ENCODE data around the gene MYO3B.
A peak's percentile ranks its signal among the peaks of the same experiment; 100 is the strongest.
"Not testable (repeated sequence)": the region's sequence is repeated elsewhere in the genome, so short reads cannot be mapped to it uniquely, and the experiment has no call there.

Gene MYO3B

DNA sequence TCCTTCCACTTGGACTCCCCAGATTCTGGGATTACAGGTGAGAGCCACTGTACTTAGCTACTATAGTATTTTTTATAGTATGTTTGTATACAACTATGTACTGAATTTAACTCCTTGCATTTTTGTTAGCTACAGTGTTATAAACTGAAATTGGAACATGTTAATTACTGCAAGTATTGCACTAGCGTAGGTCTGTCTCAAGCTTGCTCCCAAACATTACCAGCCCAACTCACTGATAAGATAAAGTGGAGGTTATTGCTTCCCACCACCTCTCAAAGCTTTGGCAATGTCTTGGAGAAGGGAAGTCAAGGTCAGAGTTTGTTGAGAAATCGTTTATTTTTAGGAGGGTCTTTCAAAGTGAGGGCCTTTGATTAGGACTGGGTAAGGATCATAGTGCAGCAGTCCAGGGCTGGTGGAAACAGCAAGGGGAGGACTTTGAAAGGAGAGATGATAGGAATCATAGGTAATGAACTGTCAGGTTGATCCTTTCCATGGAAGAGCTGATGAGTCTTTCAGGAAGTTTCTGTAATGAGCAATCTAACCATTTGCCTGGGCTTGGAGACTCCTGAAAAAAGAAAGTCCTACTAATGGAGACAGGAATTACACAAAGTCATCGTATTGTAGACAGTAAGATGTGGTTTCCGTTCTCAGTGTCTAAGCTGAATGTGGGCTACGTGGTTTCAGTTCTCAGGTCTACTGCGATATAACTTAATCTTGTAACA lies 257.1 kb downstream of the MYO3B start:
- DNase-seq: peak; percentile 10

DNA sequence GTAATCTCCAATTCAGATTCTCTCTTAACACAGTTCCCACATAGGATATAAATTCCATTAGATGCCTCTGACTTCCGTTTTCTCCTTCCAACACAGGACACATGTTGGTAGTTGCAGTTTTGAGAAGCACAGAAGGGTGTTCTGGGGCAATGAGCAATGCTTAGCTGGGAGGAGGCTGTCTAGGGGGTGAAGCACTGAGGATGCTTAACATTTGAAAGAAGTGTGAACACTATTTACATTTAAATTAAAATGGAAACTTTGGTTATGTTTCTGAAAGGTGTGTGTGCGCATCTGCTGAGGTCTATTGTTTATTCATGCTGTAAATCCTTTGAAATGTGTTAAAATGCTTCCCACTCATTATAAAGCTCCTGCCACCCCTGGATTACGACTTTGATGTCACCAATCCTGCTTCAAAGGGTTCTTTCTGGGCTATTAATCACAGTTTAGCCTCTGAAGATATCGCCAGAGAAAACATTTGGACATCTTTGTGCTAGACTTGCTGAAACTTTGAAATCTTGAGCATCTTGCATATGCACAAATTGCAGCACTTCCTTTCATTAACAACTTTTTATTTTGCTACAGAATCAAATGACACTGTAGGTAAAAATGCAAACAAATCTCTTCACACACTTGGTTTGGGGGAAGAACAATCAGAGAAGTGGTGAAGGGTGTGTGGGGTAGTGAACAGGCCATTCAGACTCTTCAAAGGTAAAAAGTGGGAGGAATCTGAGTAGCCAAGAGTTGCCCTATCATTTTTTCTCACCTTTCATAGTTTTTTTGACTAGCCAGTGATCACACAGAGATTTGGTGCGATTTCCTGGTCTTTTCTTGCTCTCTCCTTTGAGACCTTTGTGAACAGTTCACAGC lies 258.4 kb downstream of the MYO3B start:
- no peak for DNase-seq

DNA sequence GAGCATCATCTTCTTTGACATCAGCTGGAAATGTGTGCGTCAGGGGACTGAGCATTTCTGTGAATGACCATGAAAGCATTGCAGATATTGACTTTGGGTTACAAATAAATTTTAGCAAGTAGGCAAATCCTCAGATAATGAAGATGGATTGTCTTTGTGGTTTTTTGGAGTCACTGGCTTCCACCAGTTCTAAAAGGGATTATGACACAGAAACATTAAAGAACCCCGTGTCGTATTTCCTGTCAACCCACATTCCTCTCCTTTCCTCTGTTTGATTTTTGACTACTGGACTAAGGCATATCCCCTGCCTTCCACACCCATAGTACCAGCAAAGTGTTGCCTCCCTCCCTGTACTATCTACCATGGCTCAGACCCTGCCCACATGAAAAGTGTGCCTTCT lies 268.1 kb downstream of the MYO3B start:
- DNase-seq: no peak

DNA sequence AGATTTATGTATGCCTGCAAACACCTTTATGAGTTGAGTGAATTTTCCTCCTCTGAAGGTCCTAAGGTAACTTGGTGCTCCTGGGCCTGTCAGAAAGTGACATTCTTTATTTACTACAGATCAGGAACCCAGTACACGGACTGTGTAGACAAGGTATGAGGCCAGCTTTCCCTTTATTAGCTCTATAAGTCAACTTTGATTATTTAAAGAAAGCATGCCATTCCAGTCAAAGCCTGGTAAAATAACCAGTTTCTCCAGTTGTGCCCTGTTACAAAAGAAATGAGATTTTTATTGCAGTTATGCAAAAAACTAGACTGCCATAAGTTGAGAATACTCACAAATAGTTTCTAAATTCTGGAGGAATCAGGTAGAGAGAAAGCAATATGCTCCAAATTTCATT lies 271.1 kb downstream of the MYO3B start:
- no peak for DNase-seq

DNA sequence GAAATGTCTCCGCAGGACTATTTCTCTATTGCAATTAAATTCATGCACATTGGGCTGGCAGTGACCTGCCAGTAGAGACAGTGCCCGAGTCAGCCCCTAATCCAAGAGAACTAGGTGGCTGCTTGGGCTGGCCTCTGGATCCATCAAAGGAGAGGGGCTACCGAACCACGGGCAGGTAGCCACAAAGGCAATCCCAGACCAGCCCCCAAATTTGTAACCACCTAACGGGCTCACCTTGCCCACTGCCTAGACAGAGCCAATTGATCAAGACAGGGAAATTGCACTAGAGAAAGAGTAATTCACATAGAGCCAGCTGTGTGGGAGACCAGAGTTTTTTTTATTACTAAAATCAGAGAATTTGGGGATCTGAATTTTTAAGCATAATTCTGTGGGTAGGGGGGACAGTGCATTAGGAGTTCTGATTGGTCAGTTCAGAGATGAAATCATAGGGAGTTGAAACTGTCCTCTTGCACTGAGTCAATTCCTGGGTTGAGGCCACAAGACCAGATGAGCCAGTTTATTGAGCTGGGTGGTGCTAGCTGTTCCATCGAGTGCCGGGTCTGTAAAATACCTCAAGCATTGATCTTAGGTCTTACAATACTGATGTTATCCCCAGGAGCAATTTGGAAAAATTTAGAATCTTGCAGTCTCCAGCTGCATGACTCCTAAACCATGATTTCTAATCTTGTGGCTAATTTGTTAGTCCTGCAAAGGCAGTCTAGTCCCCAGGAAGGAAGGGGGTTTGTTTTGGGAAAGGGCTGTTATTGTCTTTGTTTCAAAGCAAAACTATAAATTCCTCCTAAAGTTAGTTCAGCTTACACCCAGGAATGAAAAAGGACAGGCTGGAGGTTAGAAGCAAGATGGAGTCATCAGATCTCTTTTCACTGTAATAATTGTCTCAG lies 276.8 kb downstream of the MYO3B start:
- no peak for DNase-seq

DNA sequence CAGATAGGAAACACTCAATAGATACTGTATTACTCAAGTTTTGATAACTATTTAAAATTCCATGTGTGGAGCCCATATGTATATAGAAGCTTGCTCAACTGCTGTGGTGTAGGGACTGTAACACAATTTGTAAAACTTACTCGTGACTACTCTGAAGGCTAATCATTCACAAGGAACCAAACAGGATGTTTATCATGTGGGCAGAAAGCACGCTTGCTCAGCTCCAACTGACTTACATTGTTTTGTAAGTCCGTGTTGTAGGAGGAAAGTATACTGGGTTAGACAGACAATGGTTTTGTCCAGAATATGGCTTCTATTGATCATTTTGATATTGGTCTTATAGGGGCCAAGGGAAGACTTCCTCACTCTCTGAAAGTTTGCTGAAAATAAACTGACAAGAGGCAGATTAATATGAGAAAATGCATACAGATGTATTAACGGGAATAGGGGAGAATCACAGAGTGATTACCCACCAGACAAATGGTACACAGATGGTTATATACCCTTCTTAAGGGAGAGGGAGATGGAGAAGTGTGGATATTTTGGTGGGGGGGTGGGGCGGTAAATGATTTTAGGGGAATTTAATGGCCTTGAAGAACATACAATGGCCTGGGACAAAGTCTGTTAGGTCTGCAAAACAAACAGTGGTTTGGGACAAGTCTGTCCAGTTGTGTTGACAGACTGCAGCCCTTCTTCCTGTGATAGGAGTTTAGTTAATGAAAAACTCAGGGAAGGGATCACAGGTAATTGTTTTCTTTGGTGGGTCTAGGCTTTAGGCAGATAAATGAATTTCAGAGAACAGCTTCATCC lies 277.9 kb downstream of the MYO3B start:
- DNase-seq: no peak

DNA sequence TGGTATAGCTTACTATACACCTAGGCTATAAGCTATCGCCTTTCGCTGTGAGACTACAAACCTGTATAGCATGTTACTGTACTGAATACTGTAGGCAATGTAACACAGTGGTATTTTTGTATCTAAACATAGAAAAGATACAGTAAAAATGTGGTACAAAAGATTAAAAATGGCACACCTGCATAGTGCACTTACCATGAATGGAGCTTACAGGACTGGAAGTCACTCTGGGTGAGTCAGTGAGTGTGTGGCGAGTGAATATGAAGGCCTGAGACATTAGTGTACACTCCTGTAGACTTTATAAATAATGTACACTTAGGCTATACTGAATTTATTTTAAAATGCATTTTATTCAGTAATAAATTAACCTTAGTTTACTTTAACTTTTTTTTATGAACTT lies 279.0 kb downstream of the MYO3B start:
- DNase-seq: no peak

DNA sequence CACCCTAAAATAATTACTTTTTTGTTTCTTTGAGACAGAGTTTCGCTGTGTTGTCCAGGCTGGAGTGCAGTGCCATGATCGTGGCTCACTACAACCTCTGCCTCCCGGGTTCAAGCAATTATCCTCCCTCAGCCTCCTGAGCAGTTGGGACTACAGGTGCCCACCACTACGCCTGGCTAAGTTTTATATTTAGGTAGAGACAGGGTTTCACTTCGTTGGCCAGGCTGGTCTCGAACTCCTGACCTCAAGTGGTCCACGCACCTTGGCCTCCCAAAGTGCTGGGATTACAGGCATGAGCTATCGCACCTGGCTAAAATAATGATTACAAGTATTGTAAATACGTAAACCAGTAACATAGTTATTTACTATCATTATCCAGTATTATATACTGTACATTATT lies 279.8 kb downstream of the MYO3B start:
- no peak for DNase-seq

DNA sequence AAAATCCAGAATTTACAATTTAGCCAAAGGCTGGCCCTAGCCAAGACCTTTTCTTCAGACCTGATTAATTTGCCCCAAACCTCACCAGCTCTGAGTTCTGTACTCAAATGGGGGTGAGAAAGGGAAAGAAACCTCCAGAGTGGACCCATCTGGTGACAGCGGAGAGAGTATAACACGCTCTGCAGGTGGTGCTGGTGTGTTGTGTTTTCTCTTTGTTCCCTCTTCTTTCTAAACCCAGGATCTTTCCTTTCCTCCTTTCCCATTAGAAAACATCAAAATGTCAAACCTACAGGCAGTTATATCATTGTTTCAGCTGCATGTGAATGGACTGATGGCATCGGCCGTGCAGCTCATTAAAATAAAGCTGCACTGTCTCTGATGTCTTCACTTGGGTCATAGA lies 283.9 kb downstream of the MYO3B start:
- no peak for DNase-seq

DNA sequence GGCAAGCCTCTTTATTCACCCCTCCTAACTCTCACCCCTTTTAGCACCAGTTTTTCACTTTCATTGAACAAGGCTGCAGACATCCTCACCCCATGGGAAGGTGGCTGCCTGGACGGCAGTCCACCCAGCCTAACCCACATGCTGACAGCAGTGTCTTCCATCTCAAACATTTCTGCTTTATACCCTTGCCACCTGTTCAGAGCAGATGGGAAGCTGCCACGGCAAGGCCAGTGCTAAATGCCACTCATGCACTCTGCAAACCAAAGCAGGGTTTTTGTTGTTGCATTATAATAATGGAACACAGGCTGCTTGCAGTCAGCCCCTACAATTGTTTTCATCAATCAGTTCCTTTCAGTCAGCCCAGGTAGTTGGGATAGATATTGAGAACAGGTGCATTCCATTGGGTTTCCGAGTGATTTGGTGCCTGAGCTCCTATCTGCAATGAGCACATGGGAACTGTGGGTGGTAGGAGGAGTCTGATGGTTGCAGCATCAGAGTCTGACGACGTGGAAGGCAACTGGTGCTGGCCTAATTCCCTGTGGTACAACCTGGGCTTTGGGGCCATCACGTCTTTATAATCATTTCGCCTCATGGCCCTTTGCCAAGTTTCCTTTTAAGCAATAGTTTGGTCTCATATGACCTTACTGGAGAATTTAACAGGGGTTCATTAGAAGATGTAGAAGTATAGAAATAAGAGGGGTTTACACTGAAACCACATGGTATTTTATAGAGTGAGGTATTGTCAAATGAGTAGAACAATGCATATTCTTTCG lies 284.7 kb downstream of the MYO3B start:
- no peak for DNase-seq

DNA sequence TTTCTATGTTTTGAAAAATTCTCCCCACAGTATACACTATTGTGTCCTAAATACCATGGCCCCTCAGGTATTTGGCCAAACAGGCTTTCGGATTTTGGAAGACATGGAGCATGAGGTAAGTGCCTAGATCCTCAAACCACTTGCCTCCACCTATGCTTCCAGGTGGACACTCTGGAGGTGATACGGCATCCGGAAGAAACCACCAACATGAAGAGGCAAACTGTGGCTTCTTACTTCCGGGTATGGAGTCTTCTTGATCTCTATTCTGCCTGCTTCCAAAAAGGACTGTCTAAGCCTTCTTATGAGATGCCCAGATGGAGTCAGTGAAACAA lies 285.2 kb downstream of the MYO3B start:
- no peak for DNase-seq

DNA sequence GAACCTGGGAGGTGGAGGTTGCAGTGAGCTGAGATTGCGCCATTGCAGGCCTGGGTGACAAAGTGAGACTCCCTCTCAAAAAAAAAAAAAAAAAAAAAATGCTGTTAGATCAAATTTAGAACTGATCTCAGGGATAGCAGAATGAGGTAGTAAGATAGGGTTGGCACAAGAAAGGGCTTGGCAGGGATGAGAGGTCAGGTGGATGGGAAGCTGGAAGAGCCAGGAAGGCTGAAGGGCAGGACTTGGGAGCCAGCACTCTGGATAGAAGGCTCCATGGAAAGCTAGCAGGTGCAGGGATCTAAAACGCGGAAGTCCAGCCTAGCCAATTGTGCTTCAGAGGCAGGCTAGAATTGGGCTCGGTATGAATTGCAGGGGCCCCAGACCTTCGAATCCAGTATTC lies 286.3 kb downstream of the MYO3B start:
- DNase-seq: no peak

DNA sequence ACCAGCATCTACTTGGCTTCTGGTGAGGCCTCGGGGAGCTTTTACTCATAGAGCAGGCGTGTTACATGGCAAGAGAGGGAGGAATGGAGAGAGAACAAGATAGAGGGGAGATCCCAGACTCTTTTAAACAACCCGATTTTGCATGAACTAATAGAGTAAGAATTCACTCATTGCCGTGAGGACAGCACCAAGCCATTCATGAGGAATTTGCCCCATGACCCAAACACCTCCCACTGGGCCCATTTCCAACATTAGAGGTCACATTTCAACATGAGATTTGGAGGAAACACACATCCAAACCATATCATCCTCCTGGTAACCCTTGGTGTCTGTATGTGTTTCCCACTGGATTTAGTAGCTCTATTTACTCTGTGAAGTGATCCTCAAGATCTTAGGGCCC lies 287.3 kb downstream of the MYO3B start:
- DNase-seq: no peak

DNA sequence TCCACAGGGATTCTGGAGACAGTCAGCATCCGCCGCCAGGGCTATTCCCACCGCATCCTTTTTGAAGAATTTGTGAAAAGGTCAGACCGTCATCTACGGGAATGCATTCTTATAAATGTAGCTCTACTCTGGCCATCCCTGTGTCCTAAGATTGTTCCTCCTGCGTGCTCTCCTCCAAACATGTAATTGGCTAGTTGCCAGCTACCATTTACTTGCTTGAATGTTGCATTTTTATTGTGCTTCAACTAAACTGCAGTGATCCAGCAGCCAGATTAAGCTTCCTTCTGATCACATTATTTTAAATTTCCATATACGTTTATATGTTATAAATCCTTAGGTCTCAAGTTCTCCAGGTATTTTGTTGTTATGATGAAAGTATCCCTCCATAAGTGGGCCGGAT lies 288.7 kb downstream of the MYO3B start:
- no peak for DNase-seq

DNA sequence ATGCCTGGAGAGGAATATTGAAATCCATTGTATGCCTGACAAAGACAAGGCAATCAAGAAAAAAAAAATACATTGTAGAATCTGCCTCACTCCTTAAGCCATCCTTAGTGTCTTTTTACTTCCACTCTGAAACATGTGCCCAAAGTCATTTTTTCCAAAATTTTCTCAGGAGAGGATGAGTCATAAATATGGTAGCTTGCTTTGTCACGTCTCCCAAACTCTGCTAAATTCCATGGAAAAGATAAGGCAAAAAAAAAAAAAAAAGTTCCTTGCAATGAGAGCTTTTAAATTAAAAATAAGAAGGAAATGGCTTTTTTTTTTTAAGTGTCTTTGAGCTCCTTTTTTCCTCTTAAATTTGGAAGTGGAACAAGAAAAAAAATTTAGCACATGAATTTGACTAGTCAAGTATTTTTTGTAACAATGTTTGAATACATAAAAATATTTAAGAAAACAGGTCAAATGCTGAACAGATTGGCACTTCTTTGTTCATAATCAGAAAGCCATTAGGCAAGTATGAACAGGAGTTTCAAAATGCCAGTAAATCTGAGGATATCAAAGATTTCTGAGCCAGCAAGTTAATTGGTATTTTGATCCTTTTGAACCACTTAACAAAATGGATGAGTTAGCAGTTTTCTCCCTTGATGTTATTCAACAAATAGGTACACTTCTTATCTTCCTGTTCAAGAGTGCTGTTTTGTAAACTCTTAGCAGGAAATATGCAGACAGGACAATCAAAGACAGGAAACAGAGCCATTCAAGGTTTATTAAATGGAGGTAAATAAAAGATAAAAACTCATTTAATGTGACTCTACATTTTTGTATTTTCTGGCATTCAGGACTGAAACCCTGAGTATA lies 289.8 kb downstream of the MYO3B start:
- no peak for DNase-seq

DNA sequence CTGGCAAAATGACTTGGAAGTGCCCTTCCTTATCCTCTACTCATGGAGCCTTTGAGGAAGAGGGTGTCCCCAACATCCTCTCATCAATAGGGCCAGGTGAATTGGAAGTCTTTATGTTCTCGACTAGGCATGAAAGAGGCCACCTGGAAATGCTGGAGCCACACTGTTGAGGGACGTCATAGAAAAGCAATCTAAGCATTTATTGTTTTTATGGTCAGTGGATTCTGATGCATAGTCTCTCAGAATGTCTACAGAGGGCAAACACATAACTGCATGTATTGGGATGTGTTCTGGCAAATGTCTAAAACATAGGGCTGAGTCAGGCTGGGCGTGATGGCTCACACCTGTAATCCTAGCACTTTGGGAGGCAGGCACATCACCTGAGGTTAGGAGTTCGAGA lies 290.6 kb downstream of the MYO3B start:
- DNase-seq: no peak

DNA sequence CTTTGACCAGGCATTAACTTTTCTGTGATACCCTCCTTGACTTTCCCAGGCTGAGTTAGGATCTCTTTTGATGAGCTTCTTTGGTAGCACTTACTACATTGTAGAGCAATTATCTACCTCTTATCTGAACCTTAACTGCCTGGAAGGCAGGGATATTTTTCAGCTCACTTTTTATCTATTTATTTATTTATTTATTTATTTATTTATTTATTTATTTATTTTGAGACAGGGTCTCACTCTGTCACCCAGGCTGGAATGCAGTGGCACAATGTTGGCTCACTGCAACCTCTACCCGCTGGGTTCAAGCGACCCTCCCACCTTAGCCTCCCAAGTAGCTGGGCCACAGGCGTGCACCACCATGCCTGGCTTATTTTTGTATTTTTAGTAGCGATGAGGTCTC lies 294.6 kb downstream of the MYO3B start:
- DNase-seq: not testable (repeated sequence)

DNA sequence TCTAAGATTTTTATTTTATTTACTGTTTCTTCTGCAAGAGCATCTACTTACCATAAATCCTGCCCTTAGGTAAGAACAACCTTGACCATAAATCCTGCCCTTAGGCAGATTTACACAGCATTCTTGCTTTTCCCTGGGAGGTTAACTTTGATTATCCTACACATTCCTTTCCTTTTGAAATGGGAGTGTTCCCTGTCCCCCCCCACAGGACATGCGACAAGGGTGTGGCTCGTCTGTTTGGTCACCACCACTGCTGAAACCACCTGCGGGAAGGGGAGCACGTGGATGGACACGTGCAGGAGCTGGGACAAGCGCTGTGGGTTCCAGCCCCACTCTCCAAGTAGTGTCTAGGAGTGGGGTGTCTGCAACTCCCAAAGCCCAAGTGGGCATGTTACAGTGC lies 297.9 kb downstream of the MYO3B start:
- DNase-seq: no peak

DNA sequence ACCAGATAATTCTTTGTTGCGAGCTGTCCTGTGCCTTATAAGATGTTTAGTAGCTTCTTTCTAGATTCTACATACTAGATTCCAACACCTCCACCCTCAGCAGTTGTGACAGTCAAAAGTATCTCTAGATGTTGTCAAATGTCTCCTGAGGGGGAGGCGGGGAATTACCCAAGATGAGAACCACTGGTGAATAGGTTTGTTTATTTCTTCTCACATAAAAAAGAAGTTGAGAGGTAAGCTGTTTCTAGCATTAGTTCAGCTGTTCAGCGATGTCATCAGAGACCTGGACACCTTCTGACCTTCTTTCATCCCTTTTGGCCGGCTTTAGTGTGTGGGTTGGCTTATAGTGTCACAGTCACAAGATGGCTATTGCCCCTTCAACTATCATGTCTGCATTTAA lies 299.7 kb downstream of the MYO3B start:
- no peak for DNase-seq

DNA sequence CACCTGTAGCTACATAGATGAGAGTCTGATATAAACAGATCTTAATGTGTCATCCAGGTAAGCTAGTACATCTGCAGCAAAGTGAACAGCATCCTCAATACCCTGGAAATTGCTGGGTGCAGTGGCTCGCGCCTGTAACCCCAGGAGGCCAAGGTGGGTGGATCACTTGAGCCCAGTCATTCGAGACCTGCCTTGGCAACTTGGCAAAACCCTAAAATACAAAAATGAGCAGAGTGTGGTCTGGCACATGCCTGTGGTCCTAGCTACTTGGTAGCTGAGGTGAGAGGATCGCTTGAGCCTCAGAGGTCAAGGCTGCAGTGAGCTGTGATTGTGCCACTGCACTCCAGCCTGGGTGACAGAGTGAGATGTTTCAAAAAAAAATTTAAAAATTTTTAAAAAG lies 303.3 kb downstream of the MYO3B start:
- DNase-seq: no peak

DNA sequence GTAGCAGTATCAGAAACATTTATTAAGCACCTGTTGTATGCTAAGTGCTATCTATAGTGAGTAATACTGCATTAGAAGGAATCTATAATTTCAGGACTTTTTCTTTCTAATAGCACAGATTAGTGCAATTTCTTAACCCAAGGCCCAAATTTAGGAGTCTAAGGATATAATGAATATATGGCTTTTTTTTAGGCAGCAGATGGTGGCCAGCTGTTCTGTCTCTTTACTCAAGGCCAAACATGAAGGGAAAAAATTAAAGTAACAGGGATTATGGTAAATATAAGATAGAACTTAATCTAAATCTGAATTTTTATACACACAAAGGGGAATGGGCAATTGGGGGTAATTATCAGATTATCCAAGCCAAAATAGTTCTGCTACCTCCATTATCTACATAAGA lies 306.6 kb downstream of the MYO3B start:
- DNase-seq: no peak

Measured in stimulated activated CD4-positive, alpha-beta T cell treated with anti-CD3 and anti-CD28 coated beads, Interleukin-15, amount 100 ng/mL, for 24 hours (primary cell).